Upper lobe of right lung (tissue), 1 donor: ENCODE results near the gene ADCY1. TPM values are rescaled to one million over a fixed set of nuclear protein-coding genes. Genes with fewer than 3 reads are reported as not detected.

ENCODE experiments used
- ATAC-seq: fragments of 200-7000 bp; cut with Tn5 transposase; one replicate; pipeline ENCODE4 v1.9.1; 2020; ENCODE audit warnings: mild to moderate bottlenecking, moderate library complexity
- DNase-seq: peaks from one replicate; pipeline ENCODE4 v3.0.0-alpha.2; 2020
- H3K27ac ChIP-seq: fragments of 200-600 bp; one replicate; pipeline ENCODE4 v1.8.0; 2022
- H3K27me3 ChIP-seq: fragments of 200-600 bp; one replicate; pipeline ENCODE4 v1.8.0; 2022; ENCODE audit warnings: mild to moderate bottlenecking
- H3K36me3 ChIP-seq: fragments of 200-600 bp; one replicate; pipeline ENCODE4 v1.8.0; 2022
- H3K4me1 ChIP-seq: fragments of 200-600 bp; one replicate; pipeline ENCODE4 v1.8.0; 2022
- H3K4me3 ChIP-seq: fragments of 200-600 bp; one replicate; pipeline ENCODE4 v1.8.0; 2022; ENCODE audit warnings: mild to moderate bottlenecking
- H3K9me3 ChIP-seq: fragments of 200-600 bp; one replicate; pipeline ENCODE4 v1.8.0; 2022
- CTCF ChIP-seq: fragments of 200-600 bp; IDR thresholded peaks from one replicate; pipeline ENCODE4 v1.8.0; 2022; ENCODE audit warnings: antibody characterized with exemption
- intact Hi-C: fragments of 100-400 bp; cut with DNase I; formaldehyde crosslinking; loops from one replicate; pipeline ENCODE4 v1.11.0; 2022
- total RNA-seq: library from RNA; stranded (reverse); fragmentation: NEBNext Ultra II Directional; extraction: Animal tissue kit (Norgen Biotek cat#: 25700); gene quantifications from one replicate; pipeline ENCODE4 v1.2.1, GENCODE V29; 2021
- donor health status: DM: no; HTN: yes; CAD: no; lungs with severe emphysema.

Gene ADCY1
- total RNA-seq, 1 donor from 2014 or later: 3.9 TPM

GRCh38 chr7:45700556-45700955 lies 126.4 kb downstream of the ADCY1 start:
- Histone ChIP-seq H3K27me3 (no peaks in the 10 kb centered on the region), H3K4me3 (no peak overlapping the region), H3K4me1 (peaks cover 8% of the 10 kb centered on the region), H3K36me3 (no peaks in the 10 kb centered on the region), H3K9me3 (no peaks in the 10 kb centered on the region), H3K27ac (peak overlapping the region; percentile 55)
- ATAC-seq (peak; percentile 50), DNase-seq (peak; percentile 55)
- no peak for TF ChIP-seq CTCF
- intact Hi-C loops: no loop called here

- Histone ChIP-seq H3K27me3 (no peaks in the 10 kb centered on the region), H3K4me3 (no peak overlapping the region), H3K27ac (no peak overlapping the region), H3K36me3 (no peaks in the 10 kb centered on the region), H3K9me3 (no peaks in the 10 kb centered on the region), H3K4me1 (peaks cover 8% of the 10 kb centered on the region)
- no peak for ATAC-seq
- peak; percentile 39 for DNase-seq
- TF ChIP-seq CTCF: no peak
- intact Hi-C loops: no loop called here
Observed at GRCh38 chr7:45701701-45702510, 127.7 kb downstream of the ADCY1 start.

- peak; percentile 30 for DNase-seq
- Histone ChIP-seq H3K36me3 (no peaks in the 10 kb centered on the region), H3K27ac (no peak overlapping the region), H3K4me1 (peaks cover 8% of the 10 kb centered on the region), H3K27me3 (no peaks in the 10 kb centered on the region), H3K9me3 (no peaks in the 10 kb centered on the region), H3K4me3 (no peak overlapping the region)
- ATAC-seq: no peak
- intact Hi-C loops: no loop called here
- no peak for TF ChIP-seq CTCF
Observed at GRCh38 chr7:45702751-45703150, 128.6 kb downstream of the ADCY1 start.

- peak; percentile 48 for DNase-seq
- intact Hi-C loops: no loop called here
- Histone ChIP-seq H3K9me3 (no peaks in the 10 kb centered on the region), H3K27me3 (no peaks in the 10 kb centered on the region), H3K27ac (no peak overlapping the region), H3K4me3 (no peak overlapping the region), H3K36me3 (no peaks in the 10 kb centered on the region), H3K4me1 (peaks cover 8% of the 10 kb centered on the region)
- no peak for ATAC-seq
- no peak for TF ChIP-seq CTCF
Observed at GRCh38 chr7:45703373-45703821, 129.2 kb downstream of the ADCY1 start.

- H3K27ac ChIP-seq: no peak overlapping the region
- no peaks in the 10 kb centered on the region for H3K27me3 ChIP-seq
- peaks cover 8% of the 10 kb centered on the region for H3K4me1 ChIP-seq
- TF ChIP-seq CTCF: no peak
- ATAC-seq: no peak
- H3K4me3 ChIP-seq: no peak overlapping the region
- H3K36me3 ChIP-seq: no peaks in the 10 kb centered on the region
- peak; percentile 35 for DNase-seq
- no peaks in the 10 kb centered on the region for H3K9me3 ChIP-seq
- intact Hi-C loops: no loop called here
Observed at GRCh38 chr7:45703911-45704682, 129.9 kb downstream of the ADCY1 start.
